HepG2 (cell line): ENCODE results near the gene RBP4.

ENCODE experiments used
- KDM1A ChIP-seq: IDR thresholded peaks from 2 replicates; pipeline ENCODE4 v1.6.1; 2016; ENCODE audit warnings: missing compliant biosample characterization
- NFRKB ChIP-seq: fragments of 450-650 bp; IDR thresholded peaks from 2 replicates; pipeline ENCODE4 v1.6.1; 2017
- POLR2A ChIP-seq, 2 experiments: IDR thresholded peaks; 2 replicates each; pipeline ENCODE4 v1.6.1; 2011; ENCODE audit warnings: low read depth in 2 of 2, low read length in 2 of 2, mild to moderate bottlenecking in 1 of 2, moderate library complexity in 1 of 2; ENCODE audit not compliant: insufficient read depth in 1 of 2

DNA sequence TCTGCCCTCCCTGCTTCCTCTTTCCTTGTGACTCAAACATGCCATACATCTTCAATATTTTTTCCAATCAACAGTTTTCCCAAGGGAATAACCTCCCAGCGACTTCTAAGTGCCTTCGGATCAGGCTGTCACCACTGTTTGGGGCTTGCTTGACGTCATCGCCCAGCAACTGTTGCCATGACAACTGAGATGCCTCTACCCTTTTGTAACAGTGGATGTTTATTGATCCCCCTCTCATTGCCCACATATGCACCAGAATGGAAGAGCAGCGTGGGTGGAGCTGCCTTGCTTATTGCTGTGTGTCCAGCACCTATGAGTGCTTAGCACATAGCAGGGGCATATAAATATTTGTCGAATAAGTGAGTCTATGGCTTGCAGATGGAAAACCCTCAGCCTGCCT is 20.2 kb downstream of the RBP4 start:
- TF ChIP-seq POLR2A (IDR thresholded peaks at IDR 0.05; ENCODE audit: insufficient read depth in 1 of 2, low read depth in 2 of 2, low read length in 2 of 2), result no peak
- TF ChIP-seq NFRKB, result no peak
- no peak for TF ChIP-seq KDM1A (CRISPR knock-in tag)
